MM.1S (cell line): ENCODE measurements around the gene STARD6.

Experiments used
- CTCF ChIP-seq: fragments of 300-600 bp; sonication (generic); IDR thresholded peaks from 2 replicates; pipeline ENCODE4 v1.5.1; 2016; ENCODE audit warnings: antibody characterized with exemption, low read length, mixed read lengths
- EZH2 ChIP-seq: fragments of 300-600 bp; sonication (generic); optimal IDR thresholded peaks from 2 replicates; pipeline ENCODE3; 2017; ENCODE audit warnings: low read depth, mild to moderate bottlenecking, antibody characterized with exemption, low read length, mixed read lengths
- EZH2phosphoT487 ChIP-seq: fragments of 300-600 bp; sonication (generic); IDR thresholded peaks from 2 replicates; pipeline ENCODE4 v1.6.1; 2018; ENCODE audit warnings: antibody characterized with exemption, low read length

DNA sequence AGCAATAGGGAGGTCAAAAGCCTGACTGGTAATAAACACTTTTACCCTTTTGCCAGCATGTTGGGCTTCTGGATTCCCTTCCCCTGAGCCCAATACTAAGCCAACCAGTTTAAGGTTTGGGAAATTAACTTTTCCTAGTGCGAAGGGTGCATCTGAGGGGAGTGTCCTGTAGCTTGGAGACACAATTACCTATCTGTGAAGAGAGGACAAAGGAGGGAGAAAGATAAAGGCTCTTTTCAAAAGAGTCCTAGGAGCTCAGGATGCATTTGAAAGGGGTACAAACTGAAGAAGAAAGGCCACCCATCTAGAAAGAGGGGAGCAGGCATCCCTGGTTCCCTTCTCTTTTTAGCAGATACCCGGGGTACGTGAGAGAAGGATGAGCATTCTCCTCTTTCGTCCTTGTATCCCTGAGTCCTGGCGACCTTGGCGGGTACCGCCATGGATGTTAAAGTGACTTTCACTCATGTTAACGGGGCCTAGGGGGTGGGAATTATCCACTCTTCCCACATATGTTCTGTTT is 25.1 kb upstream of the STARD6 start:
- TF ChIP-seq CTCF: no peak
- TF ChIP-seq EZH2: no peak
- TF ChIP-seq EZH2phosphoT487: no peak
